ENCODE data around the gene CDK12. TPM values are rescaled to one million over a fixed set of nuclear protein-coding genes. Genes with fewer than 3 reads are reported as not detected.

CDK12 gene
- total RNA-seq, 1 donor from 2014 or later = 25.2 TPM

GRCh38 chr17:39548494-39549225 lies 87.4 kb downstream of the CDK12 start:
- TF ChIP-seq CTCF (IDR thresholded peaks at IDR 0.05) = no peak
- H3K36me3 ChIP-seq = peaks cover 43 to 53% of the 10 kb centered on the region in 2 donors
- H3K9me3 ChIP-seq = no peaks in the 10 kb centered on the region
- no peak overlapping the region for H3K4me3 ChIP-seq
- peak in 1 of 2 donors; percentile 57 for DNase-seq (ENCODE audit: low spot score in 2 of 2)
- no peak overlapping the region for H3K27ac ChIP-seq
- intact Hi-C loops (cut with DNase I) = loop anchor here (1.0 kb wide), 1 partner anchor 75 kb away; no protein-coding TSS in a partner anchor
- H3K27me3 ChIP-seq = no peaks in the 10 kb centered on the region
- peaks cover 0 to 4% of the 10 kb centered on the region in 2 donors for H3K4me1 ChIP-seq

- no peak overlapping the region for H3K4me3 ChIP-seq
- H3K27me3 ChIP-seq = no peaks in the 10 kb centered on the region
- H3K9me3 ChIP-seq = no peaks in the 10 kb centered on the region
- intact Hi-C loops (cut with DNase I) = no loop called here
- no peak overlapping the region for H3K27ac ChIP-seq
- peaks cover 42 to 62% of the 10 kb centered on the region in 2 donors for H3K36me3 ChIP-seq
- no peak for TF ChIP-seq CTCF (IDR thresholded peaks at IDR 0.05)
- peaks cover 0 to 4% of the 10 kb centered on the region in 2 donors for H3K4me1 ChIP-seq
- DNase-seq (ENCODE audit: low spot score in 2 of 2) = peak in 1 of 2 donors; percentile 56
Measured at GRCh38 chr17:39549747-39550573, 88.7 kb downstream of the CDK12 start.

- TF ChIP-seq CTCF (IDR thresholded peaks at IDR 0.05) = no peak
- Histone ChIP-seq H3K36me3 (peaks cover 39 to 68% of the 10 kb centered on the region in 2 donors), H3K27ac (no peak overlapping the region), H3K4me1 (peaks cover 0 to 4% of the 10 kb centered on the region in 2 donors), H3K9me3 (no peaks in the 10 kb centered on the region), H3K27me3 (no peaks in the 10 kb centered on the region), H3K4me3 (no peak overlapping the region)
- intact Hi-C loops (cut with DNase I) = no loop called here
- peak in 1 of 2 donors; percentile 21 for DNase-seq (ENCODE audit: low spot score in 2 of 2)
Measured at GRCh38 chr17:39551879-39552278, 90.6 kb downstream of the CDK12 start.

GRCh38 chr17:39553341-39553945 lies 92.2 kb downstream of the CDK12 start:
- Histone ChIP-seq H3K9me3 (no peaks in the 10 kb centered on the region), H3K27me3 (no peaks in the 10 kb centered on the region), H3K4me1 (no peaks in the 10 kb centered on the region), H3K4me3 (no peak overlapping the region), H3K27ac (no peak overlapping the region), H3K36me3 (peaks cover 38 to 71% of the 10 kb centered on the region in 2 donors)
- intact Hi-C loops (cut with DNase I) = no loop called here
- TF ChIP-seq CTCF (IDR thresholded peaks at IDR 0.05) = no peak
- DNase-seq (ENCODE audit: low spot score in 2 of 2) = peak in 1 of 2 donors; percentile 16

- Histone ChIP-seq H3K4me1 (no peaks in the 10 kb centered on the region), H3K27me3 (no peaks in the 10 kb centered on the region), H3K36me3 (peaks cover 39 to 78% of the 10 kb centered on the region in 2 donors), H3K9me3 (no peaks in the 10 kb centered on the region), H3K4me3 (no peak overlapping the region), H3K27ac (no peak overlapping the region)
- no peak for DNase-seq (ENCODE audit: low spot score in 2 of 2)
- TF ChIP-seq CTCF (IDR thresholded peaks at IDR 0.05) = no peak
- intact Hi-C loops (cut with DNase I) = no loop called here
Measured at GRCh38 chr17:39555368-39555767, 94.1 kb downstream of the CDK12 start.
